Measurements from ENCODE around the gene LYL1.

DNA sequence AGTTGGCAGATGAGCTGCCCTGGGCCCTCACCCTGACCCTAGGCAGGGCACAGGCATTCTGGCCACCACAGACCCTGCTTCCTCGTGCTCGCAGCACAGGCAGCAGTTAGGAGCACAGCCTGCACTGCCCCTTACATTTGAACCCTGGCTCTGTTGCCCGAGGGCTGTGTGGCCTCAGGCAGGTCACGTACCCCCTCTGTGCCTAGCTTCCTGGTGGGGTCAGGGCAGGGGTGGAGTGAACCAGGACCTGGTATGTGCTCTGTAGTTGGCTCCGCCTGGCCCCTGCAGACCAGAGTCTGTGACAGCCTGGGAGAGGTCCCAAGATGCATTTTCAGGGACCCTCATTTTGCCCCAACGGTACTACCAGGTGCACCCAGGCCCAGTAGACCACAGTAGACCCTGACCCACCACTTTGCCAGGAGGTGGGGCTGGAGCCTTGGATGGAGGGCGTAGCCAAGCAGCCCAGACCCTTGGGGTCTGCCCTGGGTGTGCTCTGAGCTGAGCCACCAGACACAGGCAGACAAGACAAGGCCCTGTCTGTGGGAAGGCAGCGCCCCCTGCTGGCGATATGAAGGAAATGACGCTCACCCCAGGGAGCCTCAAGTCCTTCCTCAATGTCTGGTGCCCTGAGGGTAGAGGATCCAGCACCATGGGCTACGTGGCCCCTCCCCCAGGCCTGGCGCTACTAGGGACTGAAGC is 9.1 kb downstream of the LYL1 start:
- TF ChIP-seq EP300 (IDR thresholded peaks at IDR 0.05; ENCODE audit: low read depth) (no peak), POLR2AphosphoS5 (IDR thresholded peaks at IDR 0.05) (no peak), POLR2A (IDR thresholded peaks at IDR 0.05) (no peak)
- TF ChIP-seq, protein P1, sequence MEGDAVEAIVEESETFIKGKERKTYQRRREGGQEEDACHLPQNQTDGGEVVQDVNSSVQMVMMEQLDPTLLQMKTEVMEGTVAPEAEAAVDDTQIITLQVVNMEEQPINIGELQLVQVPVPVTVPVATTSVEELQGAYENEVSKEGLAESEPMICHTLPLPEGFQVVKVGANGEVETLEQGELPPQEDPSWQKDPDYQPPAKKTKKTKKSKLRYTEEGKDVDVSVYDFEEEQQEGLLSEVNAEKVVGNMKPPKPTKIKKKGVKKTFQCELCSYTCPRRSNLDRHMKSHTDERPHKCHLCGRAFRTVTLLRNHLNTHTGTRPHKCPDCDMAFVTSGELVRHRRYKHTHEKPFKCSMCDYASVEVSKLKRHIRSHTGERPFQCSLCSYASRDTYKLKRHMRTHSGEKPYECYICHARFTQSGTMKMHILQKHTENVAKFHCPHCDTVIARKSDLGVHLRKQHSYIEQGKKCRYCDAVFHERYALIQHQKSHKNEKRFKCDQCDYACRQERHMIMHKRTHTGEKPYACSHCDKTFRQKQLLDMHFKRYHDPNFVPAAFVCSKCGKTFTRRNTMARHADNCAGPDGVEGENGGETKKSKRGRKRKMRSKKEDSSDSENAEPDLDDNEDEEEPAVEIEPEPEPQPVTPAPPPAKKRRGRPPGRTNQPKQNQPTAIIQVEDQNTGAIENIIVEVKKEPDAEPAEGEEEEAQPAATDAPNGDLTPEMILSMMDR (IDR thresholded peaks at IDR 0.05) = peak; percentile 94 to 97 (median 96)

Data from transverse colon (tissue), 4 donors.